GM12878 (cell line): Measurements from ENCODE around the gene LAMB4. TPM values are rescaled to one million over a fixed set of nuclear protein-coding genes. Genes with fewer than 3 reads are reported as not detected.

ENCODE experiments used
- ATAC-seq: fragments of 200-7000 bp; cut with Tn5 transposase; 3 replicates; pipeline ENCODE4 v1.9.1; 2020; ENCODE audit warnings: mild to moderate bottlenecking, moderate library complexity
- BruUV-seq: library from RNA; stranded (reverse); fragments of 400-500 nt; replicated peaks from 2 replicates; lab custom pipeline; 2021; lab: Mats Ljungman, UMichigan
- CTCF ChIA-PET: fragments of 300-600 bp; sonication (Branson Sonifier 250); formaldehyde crosslinking; extraction: SDS; loops from one replicate; lab custom pipeline; 2021; ENCODE audit warnings: inconsistent platforms; lab: Yijun Ruan, JAX
- POLR2A ChIA-PET: fragments of 350-600 bp; formaldehyde crosslinking; extraction: SDS; loops from one replicate; lab custom pipeline; 2021; ENCODE audit warnings: inconsistent platforms; lab: Charles Lee
- RAD21 ChIA-PET: fragments of 300-600 bp; sonication (Branson Sonifier 250); formaldehyde crosslinking; loops from one replicate; lab custom pipeline; 2023; ENCODE audit warnings: antibody characterized with exemption; ENCODE audit not compliant: unreplicated experiment; lab: Charles Lee
- SMC1A ChIA-PET: fragments of 300-600 bp; sonication (Branson Sonifier 250); formaldehyde crosslinking; loops from one replicate; lab custom pipeline; 2023; ENCODE audit not compliant: unreplicated experiment, uncharacterized antibody; lab: Charles Lee
- DNase-seq: peaks from one replicate; pipeline ENCODE4 v3.0.0-alpha.2; 2011; ENCODE audit warnings: low read depth, low spot score
- FAIRE-seq: peaks from 3 replicates; lab custom pipeline; 2011; peaks lifted over from hg19 to GRCh38; lab: Jason Lieb, UNC
- H2AFZ ChIP-seq: 2 replicates; pipeline ENCODE4 v1.6.0; 2011; ENCODE audit warnings: low read depth, low read length, control low read depth; ENCODE audit not compliant: control insufficient read depth
- H3K27ac ChIP-seq: 2 replicates; pipeline ENCODE4 v1.5.1; 2011; ENCODE audit warnings: control low read depth; ENCODE audit not compliant: control insufficient read depth, insufficient read depth
- H3K27me3 ChIP-seq, 2 experiments: replicated peaks in 1 of 2; 2 replicates each; pipeline versions ENCODE4 v1.6.0 to v1.6.1; 2011; ENCODE audit warnings: low read length in 1 of 2; ENCODE audit not compliant: control insufficient read depth in 2 of 2, insufficient read depth in 2 of 2
- H3K36me3 ChIP-seq, 2 experiments: 2 replicates each; pipeline ENCODE4 v1.5.1; 2011; ENCODE audit warnings: low read length in 1 of 2; ENCODE audit not compliant: control insufficient read depth in 2 of 2, insufficient read depth in 2 of 2
- H3K4me1 ChIP-seq: 2 replicates; pipeline ENCODE4 v1.6.1; 2011; ENCODE audit warnings: mild to moderate bottlenecking, low read length, moderate library complexity, mixed read lengths; ENCODE audit not compliant: control insufficient read depth, insufficient read depth
- H3K4me2 ChIP-seq: 2 replicates; pipeline ENCODE4 v1.6.0; 2011; ENCODE audit warnings: control low read depth; ENCODE audit not compliant: control insufficient read depth, insufficient read depth
- H3K4me3 ChIP-seq: fragments of 200-600 bp; sonication (generic); 2 replicates; pipeline ENCODE4 v1.5.1; 2016
- H3K79me2 ChIP-seq: 2 replicates; pipeline ENCODE4 v1.6.0; 2011; ENCODE audit warnings: low read length; ENCODE audit not compliant: control insufficient read depth, insufficient read depth
- H3K9ac ChIP-seq: 2 replicates; pipeline ENCODE4 v1.8.0; 2011; ENCODE audit warnings: low read length, control low read depth, mixed read lengths; ENCODE audit not compliant: control insufficient read depth, insufficient read depth
- H3K9me3 ChIP-seq: replicated peaks from 3 replicates; pipeline ENCODE4 v1.5.1; 2011; ENCODE audit warnings: mild to moderate bottlenecking, low read length; ENCODE audit not compliant: control insufficient read depth, insufficient read depth
- H4K20me1 ChIP-seq: 2 replicates; pipeline ENCODE4 v1.6.0; 2011; ENCODE audit not compliant: control insufficient read depth, insufficient read depth
- BMI1 ChIP-seq: fragments of 450-650 bp; IDR thresholded peaks from 2 replicates; pipeline ENCODE4 v1.6.1; 2016; ENCODE audit warnings: mild to moderate bottlenecking, moderate library complexity, borderline replicate concordance
- CEBPB ChIP-seq, 2 experiments: fragments of 150-350 bp in 1 of 2; IDR thresholded peaks; 2 replicates each; pipeline ENCODE4 v1.6.1; 2012 to 2014; ENCODE audit warnings: low read depth in 2 of 2, low read length in 2 of 2, borderline replicate concordance in 1 of 2, inconsistent platforms in 1 of 2
- ETV6 ChIP-seq, 2 experiments: fragments of 450-650 bp in 1 of 2; IDR thresholded peaks in 1 of 2; conservative IDR thresholded peaks in 1 of 2; 2 replicates each; pipeline ENCODE4 v1.6.1; 2014; ENCODE audit warnings: antibody characterized with exemption in 1 of 2, borderline replicate concordance in 1 of 2, low read depth in 1 of 2, mild to moderate bottlenecking in 1 of 2, moderate library complexity in 1 of 2
- HDAC2 ChIP-seq: fragments of 200-600 bp; sonication (generic); IDR thresholded peaks from 2 replicates; pipeline ENCODE4 v1.6.1; 2017
- IRF4 ChIP-seq: IDR thresholded peaks from 2 replicates; pipeline ENCODE4 v1.6.1; 2011; ENCODE audit warnings: low read depth, low read length
- MEF2A ChIP-seq: IDR thresholded peaks from 2 replicates; pipeline ENCODE4 v1.6.1; 2011; ENCODE audit warnings: low read depth, mild to moderate bottlenecking, low read length, moderate library complexity; ENCODE audit not compliant: insufficient read depth
- NFYB ChIP-seq: IDR thresholded peaks from 2 replicates; pipeline ENCODE4 v1.6.1; 2011; ENCODE audit warnings: low read depth, mild to moderate bottlenecking, low read length, improper control_type of control experiment, moderate library complexity; ENCODE audit not compliant: insufficient read depth
- NR2C1 ChIP-seq: fragments of 450-650 bp; IDR thresholded peaks from 2 replicates; pipeline ENCODE4 v1.6.1; 2017; ENCODE audit warnings: antibody characterized with exemption, mild to moderate bottlenecking, moderate library complexity
- POLR2A ChIP-seq: IDR thresholded peaks from 2 replicates; pipeline ENCODE4 v1.6.1; 2011; ENCODE audit warnings: low read depth, mild to moderate bottlenecking, low read length
- RAD51 ChIP-seq: fragments of 450-650 bp; IDR thresholded peaks from 2 replicates; pipeline ENCODE4 v1.6.1; 2016; ENCODE audit warnings: moderate library complexity, mild to moderate bottlenecking, inconsistent platforms
- RBBP5 ChIP-seq: fragments of 200-600 bp; sonication (generic); conservative IDR thresholded peaks from 2 replicates; pipeline ENCODE4 v1.6.1; 2016
- STAT1 ChIP-seq: fragments of 450-650 bp; conservative IDR thresholded peaks from 2 replicates; pipeline ENCODE4 v1.6.1; 2014; ENCODE audit warnings: antibody characterized with exemption, mild to moderate bottlenecking
- STAT3 ChIP-seq: IDR thresholded peaks from 2 replicates; pipeline ENCODE4 v1.6.1; 2011; ENCODE audit warnings: low read depth, low read length, improper control_type of control experiment
- TCF3 ChIP-seq: IDR thresholded peaks from 2 replicates; pipeline ENCODE4 v1.6.1; 2012; ENCODE audit warnings: low read depth, mild to moderate bottlenecking, low read length, borderline replicate concordance; ENCODE audit not compliant: insufficient read depth
- WRNIP1 ChIP-seq: IDR thresholded peaks from 2 replicates; pipeline ENCODE4 v1.6.1; 2011; ENCODE audit warnings: low read depth, low read length, improper control_type of control experiment, borderline replicate concordance
- ZNF217 ChIP-seq: fragments of 450-650 bp; IDR thresholded peaks from 2 replicates; pipeline ENCODE4 v1.6.1; 2017; ENCODE audit warnings: antibody characterized with exemption, mild to moderate bottlenecking
- ZZZ3 ChIP-seq: IDR thresholded peaks from 2 replicates; pipeline ENCODE4 v1.6.1; 2011; ENCODE audit warnings: low read depth; ENCODE audit not compliant: control insufficient read depth, insufficient read length
- WGBS: methylation state at CpG from one replicate; pipeline ENCODE4 v1.1.6; 2016; ENCODE audit warnings: low lambda C conversion rate; ENCODE audit not compliant: insufficient replicate concordance, insufficient coverage; ENCODE audit errors: missing lambda C conversion rate; 5-methylcytosine and 5-hydroxymethylcytosine counted together
- in situ Hi-C: fragments of 300-500 bp; cut with MboI; formaldehyde crosslinking; loops from 9 replicates; pipeline ENCODE4 v1.14.3; 2018; ENCODE audit warnings: mixed read lengths
- intact Hi-C: fragments of 100-400 bp; cut with micrococcal nuclease; formaldehyde crosslinking; loops from one replicate; pipeline ENCODE4 v1.14.2; 2022; ENCODE audit not compliant: unreplicated experiment
- polyA plus RNA-seq, 11 experiments: library from polyadenylated mRNA; depleted of rRNA in 4 of 11; unstranded in 6 of 11; stranded (reverse) in 5 of 11; fragments of >200 nt; fragmentation: Nextera tagmentation in 4 of 11; fragmentation: Illumina TruSeq in 1 of 11; extraction: Ambion mirVana in 4 of 11; extraction: Trizol in 1 of 11; gene quantifications; 1 replicate in 1 of 11; 2 replicates in 10 of 11; pipeline versions ENCODE4 v1.2.1 to v1.2.3, GENCODE V29; 2011 to 2016; ENCODE audit warnings: inconsistent platforms in 2 of 11, missing spikeins in 2 of 11, low read depth in 1 of 11
- total RNA-seq, 4 experiments: library from RNA; depleted of rRNA in 3 of 4; stranded (reverse); fragments of >200 nt in 3 of 4; fragmentation: Illumina TruSeq in 1 of 4; extraction: Trizol in 1 of 4; gene quantifications; 2 replicates each; pipeline versions ENCODE4 v1.2.1 to v1.2.3, GENCODE V29; 2013 to 2021
- TF ChIP-seq, protein P1 (sequence below): fragments of 150-350 bp; IDR thresholded peaks from 2 replicates; pipeline ENCODE4 v1.6.1; 2014; ENCODE audit warnings: mild to moderate bottlenecking, low read depth, low read length
- TF ChIP-seq, protein P2 (sequence below): fragments of 450-650 bp; IDR thresholded peaks from 2 replicates; pipeline ENCODE4 v1.6.1; 2016; ENCODE audit warnings: mild to moderate bottlenecking

Gene LAMB4
- total and polyA plus RNA-seq, 10 of the 15 experiments (the other 5 are each of a cell fraction or from before 2014, with no cell fraction given) = 0.04 to 0.06 TPM; not detected in 8

DNA sequence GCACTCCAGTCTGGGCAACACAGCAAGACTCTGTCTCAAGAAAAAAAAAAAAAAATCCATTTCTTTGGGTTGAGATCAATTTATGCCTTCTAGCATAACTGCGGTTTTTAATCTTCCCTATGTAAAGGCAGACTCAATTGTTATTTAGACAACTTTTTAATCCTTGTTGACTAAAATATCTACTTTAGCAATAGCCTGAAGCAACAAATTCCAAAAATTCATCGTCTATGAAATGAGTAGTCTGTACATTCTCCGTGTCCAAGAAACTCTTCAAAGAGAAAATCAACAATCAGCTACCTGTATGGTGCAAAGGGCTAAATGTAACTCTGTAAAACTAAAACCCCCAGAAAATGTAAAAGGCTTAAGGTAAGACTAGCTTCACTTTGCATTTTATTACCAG, 150.0 kb downstream of the LAMB4 start:
- FAIRE-seq = no peak
- intact Hi-C loops (no loop called here), in situ Hi-C loops (no loop called here)
- H3K4me2 ChIP-seq = no peak overlapping the region
- WGBS = 30% methylated on average over 3 of the region's 3 CpGs
- H3K4me3 ChIP-seq = no peak overlapping the region
- ChIA-PET SMC1A (interaction anchor here (0.7 to 1.1 kb wide), 2 partner anchors 8 to 99 kb away, joined by 3 read pairs; no protein-coding TSS in a partner anchor), CTCF (no interaction called here), RAD21 (no interaction called here)
- H4K20me1 ChIP-seq = no peaks in the 10 kb centered on the region
- DNase-seq = no peak
- no peaks in the 10 kb centered on the region for H3K9me3 ChIP-seq
- H3K4me1 ChIP-seq = no peaks in the 10 kb centered on the region
- H3K27ac ChIP-seq = no peak overlapping the region
- no peaks in the 10 kb centered on the region for H3K36me3 ChIP-seq
- no peak overlapping the region for H3K9ac ChIP-seq
- H3K79me2 ChIP-seq = no peaks in the 10 kb centered on the region
- H2AFZ ChIP-seq = no peak overlapping the region
- TF ChIP-seq HDAC2 (no peak), ETV6 (conservative IDR thresholded peaks at IDR 0.05 in 1 of 2, IDR thresholded peaks at IDR 0.05 in 1 of 2; ENCODE audit: borderline replicate concordance in 1 of 2, low read depth in 1 of 2) (no peak), NR2C1 (no peak), MEF2A (no peak), ZNF217 (no peak), RBBP5 (no peak), TCF3 (no peak), STAT3 (no peak), CEBPB (IDR thresholded peaks at IDR 0.05; ENCODE audit: borderline replicate concordance in 1 of 2, low read depth in 2 of 2, low read length in 2 of 2) (no peak), STAT1 (no peak), ZZZ3 (no peak), BMI1 (no peak), NFYB (no peak), RAD51 (no peak), IRF4 (no peak), POLR2A (no peak), WRNIP1 (no peak)
- TF ChIP-seq, protein P1, sequence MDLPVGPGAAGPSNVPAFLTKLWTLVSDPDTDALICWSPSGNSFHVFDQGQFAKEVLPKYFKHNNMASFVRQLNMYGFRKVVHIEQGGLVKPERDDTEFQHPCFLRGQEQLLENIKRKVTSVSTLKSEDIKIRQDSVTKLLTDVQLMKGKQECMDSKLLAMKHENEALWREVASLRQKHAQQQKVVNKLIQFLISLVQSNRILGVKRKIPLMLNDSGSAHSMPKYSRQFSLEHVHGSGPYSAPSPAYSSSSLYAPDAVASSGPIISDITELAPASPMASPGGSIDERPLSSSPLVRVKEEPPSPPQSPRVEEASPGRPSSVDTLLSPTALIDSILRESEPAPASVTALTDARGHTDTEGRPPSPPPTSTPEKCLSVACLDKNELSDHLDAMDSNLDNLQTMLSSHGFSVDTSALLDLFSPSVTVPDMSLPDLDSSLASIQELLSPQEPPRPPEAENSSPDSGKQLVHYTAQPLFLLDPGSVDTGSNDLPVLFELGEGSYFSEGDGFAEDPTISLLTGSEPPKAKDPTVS = no peak
- TF ChIP-seq, protein P2, sequence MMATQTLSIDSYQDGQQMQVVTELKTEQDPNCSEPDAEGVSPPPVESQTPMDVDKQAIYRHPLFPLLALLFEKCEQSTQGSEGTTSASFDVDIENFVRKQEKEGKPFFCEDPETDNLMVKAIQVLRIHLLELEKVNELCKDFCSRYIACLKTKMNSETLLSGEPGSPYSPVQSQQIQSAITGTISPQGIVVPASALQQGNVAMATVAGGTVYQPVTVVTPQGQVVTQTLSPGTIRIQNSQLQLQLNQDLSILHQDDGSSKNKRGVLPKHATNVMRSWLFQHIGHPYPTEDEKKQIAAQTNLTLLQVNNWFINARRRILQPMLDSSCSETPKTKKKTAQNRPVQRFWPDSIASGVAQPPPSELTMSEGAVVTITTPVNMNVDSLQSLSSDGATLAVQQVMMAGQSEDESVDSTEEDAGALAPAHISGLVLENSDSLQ = no peak
- TF ChIP-seq, all 136 proteins: peak for 0
- ATAC-seq = no peak
- no TSS peak for BruUV-seq
- peaks cover 0 to 1% of the 10 kb centered on the region in 2 experiments; a peak in 2 of 4 replicates for H3K27me3 ChIP-seq
- POLR2A ChIA-PET = no interaction called here
